Fibroblast of the aortic adventitia (primary cell): ENCODE data around the gene BRD3. TPM values are rescaled to one million over a fixed set of nuclear protein-coding genes. Genes with fewer than 3 reads are reported as not detected.
"Not testable (repeated sequence)": the region's sequence is repeated elsewhere in the genome, so short reads cannot be mapped to it uniquely, and the experiment has no call there.

Experiments used
- DNase-seq: peaks from one replicate; pipeline ENCODE4 v3.0.0-alpha.2; 2010; ENCODE audit warnings: low read depth
- H3K4me3 ChIP-seq: 2 replicates; pipeline ENCODE4 v1.5.1; 2011; ENCODE audit warnings: low read depth, mild to moderate bottlenecking, control low read depth, low read length, moderate library complexity
- CTCF ChIP-seq: IDR thresholded peaks from 2 replicates; pipeline ENCODE4 v1.5.1; 2011; ENCODE audit warnings: mild to moderate bottlenecking, low read length, control low read depth, inconsistent platforms; ENCODE audit not compliant: insufficient read depth
- total RNA-seq: library from RNA; depleted of rRNA; stranded (reverse); fragments of >200 nt; gene quantifications from 2 replicates; pipeline ENCODE4 v1.2.3, GENCODE V29; 2012; ENCODE audit warnings: low replicate concordance

BRD3 gene
- total RNA-seq, 1 donor: 7.4 TPM

DNA sequence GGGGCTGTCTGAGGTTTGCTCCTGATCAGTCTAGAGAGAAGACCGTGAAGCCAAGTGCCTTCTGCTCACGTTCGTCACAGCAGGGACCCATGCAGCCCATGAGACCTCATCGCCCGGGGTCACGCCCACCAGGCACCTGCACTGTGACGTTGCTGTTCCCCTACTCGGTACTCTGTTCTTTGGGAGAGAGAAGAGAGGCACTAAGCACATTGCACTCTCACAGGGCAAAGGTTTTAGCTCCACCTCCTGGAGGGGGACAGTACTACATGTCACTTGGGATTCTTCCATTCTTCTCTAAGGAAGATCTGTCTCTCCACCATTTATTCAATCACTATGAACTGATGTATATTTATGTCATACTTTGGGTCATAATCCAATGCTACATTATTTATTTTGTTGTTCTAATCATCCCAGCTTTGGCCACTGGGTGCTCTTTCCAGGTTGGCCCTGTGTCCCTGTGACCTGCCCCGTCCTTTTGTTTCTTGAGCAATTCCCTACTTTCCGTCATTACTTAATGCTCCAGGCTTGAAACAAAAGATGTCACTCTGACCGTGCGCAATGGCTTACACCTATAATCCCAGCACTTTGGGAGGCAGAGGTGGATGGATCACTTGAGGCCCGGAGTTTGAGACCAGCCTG is 31.4 kb upstream of the BRD3 start:
- no peak overlapping the region for H3K4me3 ChIP-seq
- peak; percentile 34 for DNase-seq
- TF ChIP-seq CTCF: peak; percentile 71

GRCh38 chr9:134089972-134090371 is 22.1 kb upstream of the BRD3 start:
- no peak overlapping the region for H3K4me3 ChIP-seq
- TF ChIP-seq CTCF: no peak
- DNase-seq: no peak

DNA sequence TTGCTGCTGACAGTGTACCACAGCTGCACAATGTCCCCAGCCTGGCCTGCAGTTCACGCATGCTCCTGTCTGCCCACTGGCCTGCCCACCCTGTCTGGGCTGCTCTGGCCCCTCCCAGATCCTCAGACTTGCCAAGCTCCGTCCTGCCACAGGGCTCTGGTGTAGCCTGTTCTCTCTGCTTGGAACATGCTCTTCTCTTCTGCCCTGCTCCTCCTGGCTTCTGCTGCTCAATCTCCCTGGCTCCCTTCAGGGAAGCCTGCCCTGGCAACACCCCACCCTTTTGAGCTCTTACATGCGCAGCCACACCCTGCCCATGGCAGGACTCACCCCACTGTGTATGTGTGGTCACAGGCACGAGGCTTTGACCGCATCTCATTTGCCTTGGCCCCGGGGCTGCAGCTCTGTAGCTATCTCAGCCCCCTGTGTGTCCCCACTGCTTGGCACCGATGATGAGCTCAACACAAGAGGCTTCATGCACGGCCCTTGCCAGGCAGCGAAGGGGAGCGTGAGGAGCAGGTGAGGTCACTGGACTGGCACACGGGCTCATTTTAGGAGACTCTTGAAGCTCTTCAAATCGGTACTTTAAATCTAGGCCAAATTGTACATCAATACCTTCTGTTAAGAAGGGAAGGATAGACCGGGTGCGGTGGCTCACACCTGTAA is 20.4 kb upstream of the BRD3 start:
- DNase-seq: no peak
- no peak for TF ChIP-seq CTCF
- no peak overlapping the region for H3K4me3 ChIP-seq

GRCh38 chr9:134085674-134086073 is 17.8 kb upstream of the BRD3 start:
- no peak for TF ChIP-seq CTCF

GRCh38 chr9:134083451-134083850 is 15.6 kb upstream of the BRD3 start:
- no peak for TF ChIP-seq CTCF
- DNase-seq: no peak
- H3K4me3 ChIP-seq: no peak overlapping the region

More at GRCh38 chr9:134085674-134086073, 17.8 kb upstream of the BRD3 start:
- no peak overlapping the region for H3K4me3 ChIP-seq
- DNase-seq: no peak

GRCh38 chr9:134076644-134077043 is 8.8 kb upstream of the BRD3 start:
- DNase-seq: no peak

GRCh38 chr9:134075689-134076088 is 7.9 kb upstream of the BRD3 start:
- not testable (repeated sequence) for DNase-seq, H3K4me3 ChIP-seq

More at GRCh38 chr9:134076644-134077043, 8.8 kb upstream of the BRD3 start:
- H3K4me3 ChIP-seq: no peak overlapping the region
- no peak for TF ChIP-seq CTCF
